DMS53 treated with DMSO at 0.1 percent for 48 hours (cell line): ENCODE data around the gene CIAPIN1.
"Not testable (repeated sequence)": the region's sequence is repeated elsewhere in the genome, so short reads cannot be mapped to it uniquely, and the experiment has no call there.

Experiments
- DNase-seq: peaks from one replicate; lab custom pipeline; 2025; ENCODE audit not compliant: unreplicated experiment; lab: John Stamatoyannopoulos, UW

Gene CIAPIN1

DNA sequence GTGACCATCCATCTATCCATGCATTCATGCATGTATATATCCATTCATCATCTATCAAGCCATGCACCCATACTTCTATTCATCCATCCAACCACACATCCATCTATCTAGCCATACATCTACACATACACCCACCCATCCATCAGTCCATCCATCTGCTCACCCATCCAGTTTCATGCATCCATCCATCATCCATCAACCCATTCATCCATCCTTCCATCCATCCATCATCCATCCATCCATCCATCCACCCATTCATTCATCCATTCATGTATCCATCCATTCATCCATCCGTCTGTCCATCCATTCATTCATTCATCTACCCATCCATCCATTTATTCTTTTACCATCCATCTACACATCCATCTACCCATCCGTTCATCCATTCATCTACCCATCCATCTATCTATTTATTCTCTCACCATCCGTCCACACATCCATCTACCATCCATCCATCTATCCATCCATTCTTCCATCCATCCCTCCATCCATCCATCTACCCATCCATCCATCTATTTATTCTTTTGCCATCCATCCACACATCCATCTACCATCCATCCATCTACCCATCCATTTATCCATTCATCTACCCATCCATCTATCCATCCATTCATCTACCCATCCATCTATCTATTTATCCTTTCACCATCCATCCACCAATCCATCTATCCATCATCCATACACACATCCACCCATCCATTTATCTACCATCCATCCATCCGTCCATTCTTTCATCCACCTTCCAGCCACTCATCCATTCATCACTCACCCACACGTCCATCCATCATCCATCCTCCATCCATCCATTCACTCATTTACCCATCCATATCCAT lies 39.4 kb downstream of the CIAPIN1 start:
- DNase-seq = no peak

DNA sequence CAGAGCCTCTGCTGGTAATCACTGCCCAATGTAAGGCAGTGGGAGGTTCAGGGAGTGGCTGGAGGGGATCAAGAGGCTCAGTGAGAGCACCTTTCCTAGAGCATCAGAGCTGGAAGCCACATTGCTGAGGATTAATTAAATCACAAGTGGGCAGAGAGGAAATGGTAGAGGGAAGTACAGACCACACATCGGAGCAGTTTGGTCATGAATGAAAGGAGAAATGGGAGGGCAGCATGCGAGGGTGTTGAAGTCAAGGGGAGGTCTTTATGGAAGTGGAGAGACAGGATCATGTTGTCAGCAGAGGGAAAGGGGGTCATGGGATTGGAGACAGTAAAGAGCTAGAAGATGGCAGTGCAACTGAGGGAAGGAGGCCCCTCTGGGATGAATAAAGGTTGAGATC lies 40.3 kb downstream of the CIAPIN1 start:
- DNase-seq = no peak

DNA sequence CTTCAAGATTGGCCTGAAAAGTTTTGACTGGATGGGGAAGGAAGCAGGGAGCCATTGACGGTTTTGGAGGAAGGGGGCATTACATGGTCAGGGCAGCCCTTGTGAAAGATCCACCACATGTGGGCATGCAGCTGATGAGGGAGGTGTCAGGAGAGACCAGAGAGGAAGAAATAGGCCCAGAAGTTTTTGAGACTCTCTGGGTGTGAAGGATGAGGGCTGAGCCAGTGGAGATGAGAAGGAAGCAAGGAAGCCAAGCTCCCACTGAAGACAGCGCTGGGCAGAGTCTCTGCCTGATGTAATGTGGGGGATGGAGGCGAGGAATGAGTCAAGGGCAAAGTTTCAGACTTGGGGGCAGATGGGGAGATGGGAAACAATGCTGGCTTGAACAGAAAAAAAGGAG lies 42.1 kb downstream of the CIAPIN1 start:
- no peak for DNase-seq

DNA sequence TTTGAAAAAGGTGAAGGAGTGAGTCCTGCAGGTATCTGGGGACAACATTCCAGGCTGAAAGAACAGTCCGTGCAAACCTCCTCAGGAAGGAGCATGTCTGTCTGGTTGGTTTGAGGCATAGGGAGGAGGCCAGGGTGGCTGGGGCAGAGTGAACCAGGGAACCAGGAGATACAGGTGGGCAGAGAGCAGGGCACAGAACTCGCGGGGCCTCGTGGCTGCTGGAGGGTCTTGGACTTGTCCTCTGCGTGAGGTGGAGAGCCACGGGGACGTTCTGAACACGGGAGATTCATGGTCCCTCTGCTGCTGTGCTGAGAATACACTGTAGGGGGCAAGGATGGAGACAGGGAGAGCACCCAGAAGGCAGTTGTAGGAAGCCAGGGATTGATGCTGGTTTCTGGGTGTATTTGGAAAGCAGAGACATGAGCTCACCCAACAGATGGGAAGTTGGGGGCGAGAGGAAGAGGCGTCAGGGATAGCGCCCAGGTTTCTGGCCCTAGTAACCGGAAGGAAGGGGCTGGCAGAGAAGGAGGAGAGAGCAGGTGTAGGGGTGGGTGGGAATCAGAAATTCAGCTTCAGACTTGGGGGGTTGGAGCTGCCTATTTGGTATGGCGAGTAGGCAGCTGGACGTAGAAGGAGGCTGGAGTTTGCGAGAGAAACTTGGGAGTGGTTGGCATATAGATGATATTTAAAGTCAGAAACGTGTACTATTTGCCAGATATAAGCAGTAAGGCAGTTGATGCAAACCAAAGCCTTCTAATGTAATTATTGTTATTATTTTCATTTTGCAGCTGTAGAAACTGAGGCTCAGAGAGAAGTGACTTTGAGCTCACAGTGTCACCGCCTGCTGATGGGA lies 43.0 kb downstream of the CIAPIN1 start, which contains the start of gene CCL17:
CCL17 (plus strand) TSS at position 803 of the 853 bp plus-strand sequence. CDS start 9,166 bp downstream, outside the sequence.
- no peak for DNase-seq

DNA sequence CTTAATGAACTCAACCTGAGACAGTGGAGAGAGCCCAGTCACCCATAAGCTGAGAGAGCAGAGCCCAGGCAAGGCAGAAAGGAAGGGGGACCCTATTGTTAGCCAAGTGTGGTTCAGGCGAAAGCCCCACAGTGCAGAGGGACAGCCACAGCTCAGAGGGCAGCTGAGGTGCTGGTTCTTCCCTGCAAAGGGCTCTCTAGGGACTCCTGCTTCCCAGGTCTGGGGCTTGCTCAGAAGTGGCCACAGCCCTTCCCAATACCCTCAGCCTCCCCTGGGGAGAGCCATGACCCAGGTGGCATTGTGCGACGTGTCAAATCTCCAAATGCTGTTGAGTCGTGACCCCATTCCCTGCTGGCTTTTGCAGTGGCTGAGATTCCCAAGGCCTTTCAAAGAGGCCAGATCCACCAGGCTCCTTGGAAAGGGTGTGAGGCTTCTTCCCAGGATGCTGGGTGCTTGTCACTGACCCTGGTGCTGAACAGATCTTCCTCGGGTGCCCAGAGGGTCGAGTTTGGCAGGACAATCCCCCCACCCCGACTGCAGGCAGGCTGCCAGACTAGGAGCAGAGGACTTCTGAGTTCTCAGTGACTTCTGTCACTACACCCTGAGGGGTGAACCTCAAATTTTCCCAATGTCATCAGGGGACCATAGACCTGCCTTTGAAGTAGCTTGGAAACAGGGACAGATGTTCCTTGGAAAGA lies 45.1 kb downstream of the CIAPIN1 start:
- no peak for DNase-seq

DNA sequence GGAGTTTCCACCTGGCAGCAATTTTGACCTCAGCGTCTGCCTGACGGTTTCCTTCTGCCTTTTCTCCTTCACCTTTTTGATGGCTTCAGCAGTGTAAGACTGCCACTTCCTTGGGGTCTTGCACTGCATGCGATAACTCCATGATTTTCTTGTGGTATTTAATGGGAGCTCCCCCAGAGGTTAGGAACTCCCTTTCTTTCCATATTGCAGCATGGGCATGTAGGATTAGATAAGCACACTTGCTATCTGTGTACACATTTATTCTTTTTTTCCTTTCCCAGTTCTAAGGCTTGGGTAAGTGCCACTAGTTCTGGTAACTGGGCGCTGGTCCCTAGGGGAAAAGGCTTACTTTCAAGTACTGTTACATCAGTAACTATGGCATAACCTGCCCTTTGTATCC lies 49.7 kb downstream of the CIAPIN1 start:
- not testable (repeated sequence) for DNase-seq

DNA sequence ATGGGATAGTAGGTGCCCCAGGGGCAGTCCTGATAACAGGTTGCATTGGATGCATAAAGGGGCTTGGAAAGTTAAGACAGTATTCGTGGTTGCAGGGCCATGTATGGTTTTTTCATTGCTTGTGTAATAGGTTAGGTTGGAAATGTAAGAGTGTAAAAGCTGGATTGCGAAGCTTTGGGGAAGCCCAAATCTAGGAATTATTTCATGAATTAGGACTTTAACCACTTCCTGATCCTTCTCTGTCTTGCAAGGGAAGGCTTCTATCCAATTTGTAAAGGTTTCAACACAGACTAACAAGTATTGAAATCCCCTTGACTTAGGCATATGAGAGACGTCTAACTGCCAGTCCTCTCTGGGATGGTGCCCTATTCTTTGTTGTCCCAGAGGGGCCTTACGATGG lies 50.4 kb downstream of the CIAPIN1 start:
- DNase-seq = no peak

DNA sequence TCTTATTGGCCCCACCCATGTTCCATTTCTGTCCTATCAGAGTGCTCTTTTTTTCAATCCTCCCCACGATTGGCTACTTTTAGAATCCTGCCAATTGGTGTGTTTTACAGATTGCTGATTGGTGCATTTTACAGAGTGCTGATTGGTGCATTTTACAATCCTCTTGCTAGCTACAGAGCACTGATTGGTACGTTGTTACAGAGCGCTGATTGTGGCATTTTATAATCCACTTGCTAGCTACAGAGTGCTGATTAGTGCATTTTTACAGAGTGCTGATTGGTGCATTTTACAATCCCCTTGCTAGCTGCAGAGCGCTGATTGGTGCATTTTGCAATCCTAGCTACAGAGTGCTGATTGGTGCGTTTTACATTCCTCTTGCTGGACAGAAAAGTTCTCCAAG lies 52.2 kb downstream of the CIAPIN1 start:
- DNase-seq = no peak

DNA sequence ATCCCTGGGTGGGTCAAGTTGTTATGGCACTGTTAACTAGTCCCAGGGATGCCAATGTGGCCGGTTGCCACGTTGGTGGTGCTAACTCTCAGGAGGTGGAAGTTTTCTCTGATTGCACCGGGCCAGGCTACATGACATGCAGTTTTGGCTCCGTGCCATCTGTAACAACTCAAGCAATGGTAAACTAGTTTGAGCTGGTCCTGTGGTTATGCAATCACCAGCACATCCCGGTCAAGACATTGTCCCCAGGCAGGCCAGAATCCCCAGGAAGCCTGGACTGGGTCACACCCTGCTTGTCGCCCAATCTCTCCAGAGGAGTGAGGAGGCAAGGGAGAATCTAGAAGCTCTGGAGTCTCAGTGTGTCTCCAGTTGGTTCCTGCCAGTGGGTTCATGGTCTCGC lies 52.7 kb downstream of the CIAPIN1 start:
- DNase-seq = no peak

DNA sequence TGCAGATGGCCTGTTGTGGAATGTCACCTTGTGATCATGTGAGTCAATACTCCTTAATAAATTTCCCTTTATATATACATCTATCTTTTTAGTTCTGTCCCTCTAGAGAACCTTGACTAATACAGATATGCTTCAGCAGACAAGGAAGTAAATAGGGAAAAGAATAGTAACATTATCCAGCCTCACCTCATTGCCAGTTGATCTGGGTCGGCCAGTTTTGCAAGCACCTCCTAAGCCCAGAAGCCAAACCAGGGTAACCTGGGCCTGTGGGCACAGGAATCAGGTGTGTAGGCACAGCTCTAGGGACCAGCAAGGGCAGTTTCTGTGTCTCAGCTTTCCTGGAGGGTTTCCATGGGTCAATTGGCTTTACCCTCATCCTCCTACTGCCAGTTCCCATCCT lies 54.5 kb downstream of the CIAPIN1 start:
- DNase-seq = no peak

DNA sequence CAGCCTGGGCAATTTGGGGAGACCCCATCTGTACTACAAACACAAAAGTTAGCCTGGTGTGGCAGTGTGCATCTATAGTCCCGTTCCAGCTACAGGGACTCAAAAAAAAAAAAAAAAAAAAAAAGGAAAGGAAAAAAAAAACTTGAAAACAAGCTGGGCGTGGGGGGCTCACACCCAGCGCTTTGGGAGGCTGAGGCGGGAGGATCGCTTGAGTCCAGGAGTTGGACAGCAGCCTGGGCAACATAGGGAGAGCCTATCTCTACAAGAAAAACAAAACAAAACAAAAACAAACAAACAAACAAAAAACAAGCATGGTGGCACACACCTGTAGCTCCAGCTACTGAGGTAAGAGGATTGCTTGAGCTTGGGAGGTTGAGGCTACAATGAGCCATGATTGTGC lies 55.5 kb downstream of the CIAPIN1 start:
- DNase-seq = no peak

DNA sequence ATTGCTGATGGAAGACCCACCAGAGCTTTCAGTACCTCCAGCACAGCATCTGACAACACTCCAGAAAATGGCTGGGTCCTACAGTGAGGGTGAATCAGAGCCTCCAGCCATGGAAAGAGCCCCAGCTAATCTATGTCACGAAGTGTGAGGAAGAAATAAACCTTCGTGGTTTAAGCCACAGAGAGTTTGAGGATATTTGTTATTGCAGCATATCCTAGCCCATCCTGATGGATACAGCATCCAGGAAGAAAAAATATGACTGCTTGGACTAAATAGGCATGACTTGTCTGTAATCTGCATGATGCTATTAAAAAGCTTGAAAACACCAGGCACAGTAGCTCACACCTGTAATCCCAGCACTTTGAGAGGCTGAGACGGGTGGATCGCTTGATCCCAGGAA lies 55.9 kb downstream of the CIAPIN1 start:
- DNase-seq = no peak

DNA sequence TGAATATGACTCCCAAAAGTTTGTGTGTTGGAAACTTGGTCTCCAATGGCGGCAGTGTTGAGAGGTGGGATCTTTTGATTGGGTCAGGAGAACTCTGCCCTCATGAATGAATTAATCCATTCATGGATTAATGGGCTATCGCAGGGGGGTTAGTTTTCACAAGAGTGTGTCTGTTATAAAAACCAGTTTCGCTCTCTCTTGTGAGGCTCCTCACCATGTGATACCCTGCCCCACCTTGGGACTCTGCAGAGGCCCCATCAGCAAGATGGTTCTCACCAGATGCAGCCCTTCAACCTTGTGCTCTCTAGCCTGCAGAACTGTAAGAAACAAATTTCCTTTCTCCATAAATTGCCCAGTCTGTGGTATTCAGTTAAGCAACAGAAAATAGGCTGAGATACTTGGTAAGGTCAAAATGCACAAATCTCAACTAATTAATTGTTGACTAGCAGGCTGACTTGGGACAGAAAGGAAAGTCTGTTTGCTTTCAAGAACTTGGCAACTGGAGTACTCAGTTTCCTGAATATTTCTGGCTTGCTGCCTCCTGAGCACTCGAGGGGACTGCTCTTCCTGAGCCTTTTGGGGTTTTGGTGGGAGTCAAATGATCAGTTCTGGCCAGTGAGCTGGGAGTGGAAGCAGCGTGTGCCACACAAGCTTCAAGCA lies 56.4 kb downstream of the CIAPIN1 start:
- no peak for DNase-seq

DNA sequence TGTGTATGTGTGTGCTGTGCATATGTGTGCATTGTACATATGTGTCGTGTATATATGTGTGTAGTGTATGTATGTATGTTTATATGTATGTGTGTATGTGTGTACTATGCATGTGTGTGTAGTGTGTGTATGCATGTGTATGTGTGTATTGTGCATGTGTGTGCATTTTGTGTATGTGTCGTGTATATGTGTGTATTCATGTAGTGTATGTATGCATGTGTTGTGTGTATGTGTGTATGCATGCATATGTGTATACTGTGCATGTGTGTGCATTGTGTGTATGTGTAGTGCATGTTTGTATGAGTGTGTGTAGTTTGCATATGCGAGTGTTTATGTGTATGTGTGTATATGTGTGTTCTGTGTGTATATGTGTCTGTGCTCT lies 58.1 kb downstream of the CIAPIN1 start:
- DNase-seq = no peak

DNA sequence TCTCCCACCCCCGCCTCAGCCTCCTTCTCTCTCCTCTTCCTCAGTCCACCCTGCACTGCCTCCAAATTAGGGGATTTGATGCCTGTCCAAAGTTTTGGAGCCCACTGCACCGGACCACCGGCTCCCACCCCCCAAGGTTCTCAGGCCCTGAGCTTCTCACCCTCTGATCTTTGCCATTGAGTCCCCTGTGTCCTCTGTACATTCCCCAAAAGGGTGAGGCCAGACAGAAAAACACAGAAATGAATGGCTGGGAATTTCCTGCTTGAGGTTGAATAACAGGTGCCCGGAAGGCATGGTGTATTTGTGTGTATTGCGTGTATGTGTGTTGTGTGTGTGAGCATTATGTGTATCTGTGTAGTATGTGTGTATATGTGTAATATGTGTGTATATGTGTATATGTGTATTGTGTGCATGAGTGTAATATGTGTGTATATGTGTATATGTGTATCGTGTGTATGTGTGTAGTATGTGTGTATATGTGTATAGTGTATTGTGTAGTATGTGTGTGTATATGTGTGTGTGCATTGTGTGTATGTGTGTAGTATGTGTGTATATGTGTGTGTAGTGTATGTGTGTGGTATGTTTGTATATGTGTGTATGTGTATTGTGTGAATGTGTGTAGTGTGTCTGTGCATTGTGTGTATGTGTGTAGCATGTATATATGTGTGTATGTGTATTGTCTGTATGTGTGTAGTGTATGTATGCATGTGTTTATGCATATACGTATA lies 58.7 kb downstream of the CIAPIN1 start:
- no peak for DNase-seq

DNA sequence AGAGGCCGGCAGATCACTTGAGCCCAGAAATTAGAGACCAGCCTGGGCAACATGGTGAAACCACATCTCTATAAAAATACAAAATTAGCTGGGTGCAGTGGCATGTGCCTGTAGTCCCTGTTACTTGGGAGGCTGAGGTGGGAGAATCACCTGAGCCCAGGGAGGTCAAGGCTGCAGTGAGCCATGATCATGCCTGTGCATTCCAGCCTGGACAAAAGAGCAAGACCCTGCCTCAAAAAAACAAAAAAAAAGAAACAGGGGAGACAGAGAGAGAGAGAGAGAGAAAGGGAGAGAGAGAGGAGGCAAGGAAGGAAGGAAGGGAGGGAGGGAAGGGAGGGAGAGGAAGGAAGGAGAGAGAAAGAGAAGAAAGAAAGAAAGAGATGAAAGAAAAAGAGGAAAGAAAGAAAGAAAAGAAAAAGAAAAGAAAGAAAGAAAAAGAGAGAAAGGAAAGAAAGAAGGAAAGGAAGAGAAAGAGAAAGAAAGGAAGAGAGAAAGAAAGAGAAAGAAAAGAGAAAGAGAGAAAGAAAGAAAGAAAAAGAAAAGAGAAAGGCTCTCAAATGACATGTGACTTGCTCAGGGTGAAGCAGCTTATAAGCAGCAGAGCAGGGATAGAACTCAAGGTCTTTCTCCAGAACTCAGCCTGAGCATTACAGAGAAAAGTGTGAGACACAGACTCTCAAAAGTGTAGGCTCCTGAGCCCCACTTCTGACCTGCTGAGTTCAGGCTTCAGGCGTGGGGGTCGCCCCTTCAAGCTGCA lies 59.4 kb downstream of the CIAPIN1 start:
- DNase-seq = no peak

DNA sequence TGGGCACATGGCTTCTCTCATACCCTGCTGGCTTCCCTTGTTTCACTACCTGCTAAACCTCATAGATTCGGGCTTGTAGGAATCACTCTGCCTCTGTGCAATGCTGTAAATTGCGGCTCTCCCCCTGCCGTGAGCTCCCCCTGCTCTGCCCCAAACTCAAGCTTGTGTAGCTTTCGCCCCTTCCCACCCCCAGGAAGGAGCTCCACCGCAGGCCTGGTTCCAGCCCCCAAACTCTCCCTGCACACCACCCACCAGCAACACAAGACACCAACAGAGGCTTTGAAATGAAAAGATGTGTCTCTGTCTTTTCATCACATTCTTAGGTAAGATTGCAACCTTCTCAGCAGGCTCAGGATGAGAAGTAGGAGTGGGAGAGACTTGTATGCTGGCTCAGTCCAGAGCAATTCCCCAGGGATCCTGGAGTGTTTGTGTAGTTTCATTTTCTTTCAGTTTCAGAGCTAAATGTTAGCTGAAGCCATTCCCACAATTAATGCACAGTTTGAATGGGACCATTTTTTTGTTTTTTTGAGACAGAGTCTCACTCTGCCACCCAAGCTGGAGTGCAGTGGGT lies 60.7 kb downstream of the CIAPIN1 start:
- DNase-seq = no peak

DNA sequence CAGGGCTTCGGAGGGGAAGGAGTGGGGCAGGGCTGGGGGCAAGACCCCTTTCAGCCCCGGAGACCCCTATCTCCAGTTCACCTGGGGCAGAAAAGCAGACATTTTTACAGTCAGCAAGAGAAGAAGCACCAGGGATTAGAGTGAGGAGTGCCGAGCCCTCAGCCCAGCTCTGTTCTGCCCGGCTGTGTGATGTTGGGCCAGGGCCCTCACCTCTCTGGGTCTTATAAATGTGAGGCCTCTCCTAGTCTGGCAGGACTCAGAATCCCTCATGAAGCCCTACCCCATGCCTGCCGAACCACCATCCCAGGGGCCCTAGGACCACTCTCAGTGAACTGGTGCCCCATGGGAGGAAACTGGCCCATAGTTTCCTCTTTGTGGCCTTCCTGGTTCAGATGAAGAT lies 62.1 kb downstream of the CIAPIN1 start:
- no peak for DNase-seq
